Neuronal stem cell (in vitro differentiated cells): Measurements from ENCODE around the gene CNOT9.

Experiments used
- DNase-seq: peaks from one replicate; pipeline ENCODE4 v3.0.0-alpha.2; 2013; ENCODE audit warnings: low spot score
- H2AFZ ChIP-seq: one replicate; pipeline ENCODE4 v1.6.1; 2013; ENCODE audit warnings: mild to moderate bottlenecking, low read length, inconsistent platforms
- H2AK5ac ChIP-seq: 2 replicates; pipeline ENCODE4 v1.6.1; 2013; ENCODE audit warnings: low read depth, mild to moderate bottlenecking, inconsistent platforms, low read length, moderate library complexity, mixed read lengths
- H2BK120ac ChIP-seq: 2 replicates; pipeline ENCODE4 v1.6.1; 2013; ENCODE audit warnings: low read depth, mild to moderate bottlenecking, inconsistent platforms, low read length, moderate library complexity, mixed read lengths
- H2BK12ac ChIP-seq: one replicate; pipeline ENCODE4 v1.6.1; 2013; ENCODE audit warnings: low read length, inconsistent platforms
- H2BK15ac ChIP-seq: 2 replicates; pipeline ENCODE4 v1.6.1; 2013; ENCODE audit warnings: mild to moderate bottlenecking, low read length, inconsistent platforms, mixed read lengths
- H2BK5ac ChIP-seq: one replicate; pipeline ENCODE4 v1.6.1; 2013; ENCODE audit warnings: inconsistent platforms, mild to moderate bottlenecking, low read length, moderate library complexity
- H3K14ac ChIP-seq: one replicate; pipeline ENCODE4 v1.6.1; 2013; ENCODE audit warnings: low read length, inconsistent platforms
- H3K18ac ChIP-seq: 2 replicates; pipeline ENCODE4 v1.6.1; 2013; ENCODE audit warnings: low read length, inconsistent platforms
- H3K23ac ChIP-seq: 2 replicates; pipeline ENCODE4 v1.6.1; 2013; ENCODE audit warnings: low read depth, mild to moderate bottlenecking, mixed read lengths, low read length, inconsistent platforms; ENCODE audit not compliant: poor library complexity
- H3K27ac ChIP-seq: replicated peaks from 3 replicates; pipeline ENCODE4 v1.5.1; 2013; ENCODE audit warnings: low read length, inconsistent platforms
- H3K27me3 ChIP-seq, 3 experiments: 2 replicates each; pipeline ENCODE4 v1.6.1; 2013; ENCODE audit warnings: low read length in 3 of 3, mild to moderate bottlenecking in 2 of 3, inconsistent platforms in 1 of 3, low read depth in 1 of 3, mixed read lengths in 1 of 3, moderate library complexity in 1 of 3; ENCODE audit not compliant: control insufficient read depth in 3 of 3, insufficient read depth in 3 of 3
- H3K36me3 ChIP-seq, 2 donors: replicated peaks in 1 of 2; 2 replicates each; pipeline ENCODE4 v1.6.1; 2013; ENCODE audit warnings: low read length in 2 of 2; ENCODE audit not compliant: control insufficient read depth in 2 of 2, insufficient read depth in 2 of 2
- H3K4ac ChIP-seq: 2 replicates; pipeline ENCODE4 v1.6.1; 2013; ENCODE audit warnings: inconsistent platforms, mild to moderate bottlenecking, low read length, moderate library complexity
- H3K4me1 ChIP-seq, 2 donors: 1 replicate in 1 of 2; 2 replicates in 1 of 2; pipeline ENCODE4 v1.6.1; 2013; ENCODE audit warnings: low read length in 2 of 2, low read depth in 1 of 2; ENCODE audit not compliant: control insufficient read depth in 2 of 2, insufficient read depth in 1 of 2
- H3K4me2 ChIP-seq: one replicate; pipeline ENCODE4 v1.6.1; 2013; ENCODE audit warnings: mild to moderate bottlenecking, low read length, inconsistent platforms; ENCODE audit not compliant: insufficient read depth, poor library complexity, severe bottlenecking
- H3K4me3 ChIP-seq, 2 donors: 2 replicates each; pipeline ENCODE4 v1.5.1; 2013; ENCODE audit warnings: low read length in 2 of 2, mild to moderate bottlenecking in 2 of 2, inconsistent platforms in 1 of 2, moderate library complexity in 1 of 2
- H3K79me1 ChIP-seq: one replicate; pipeline ENCODE4 v1.6.1; 2013; ENCODE audit warnings: low read depth, mild to moderate bottlenecking, inconsistent platforms, low read length, moderate library complexity
- H3K9ac ChIP-seq: one replicate; pipeline ENCODE4 v1.6.1; 2013; ENCODE audit warnings: mild to moderate bottlenecking, low read depth, low read length, inconsistent platforms; ENCODE audit not compliant: poor library complexity
- H3K9me3 ChIP-seq, 2 donors: replicated peaks in 1 of 2; 2 replicates each; pipeline versions ENCODE3 to v1.6.1; 2013; ENCODE audit warnings: low read length in 2 of 2, mild to moderate bottlenecking in 2 of 2, inconsistent platforms in 1 of 2, low read depth in 1 of 2, mixed read lengths in 1 of 2, moderate library complexity in 1 of 2; ENCODE audit not compliant: control insufficient read depth in 2 of 2, insufficient read depth in 1 of 2
- H4K8ac ChIP-seq: one replicate; pipeline ENCODE4 v1.6.1; 2013; ENCODE audit warnings: low read depth, mild to moderate bottlenecking, inconsistent platforms, low read length, moderate library complexity
- H4K91ac ChIP-seq: one replicate; pipeline ENCODE4 v1.6.1; 2013; ENCODE audit warnings: low read length, low read depth, mild to moderate bottlenecking, inconsistent platforms; ENCODE audit not compliant: poor library complexity
- WGBS, 2 donors: extraction: QIAGEN DNeasy Blood & Tissue Kit; methylation state at CpG; one replicate each; pipeline ENCODE4 v1.1.7; 2013; ENCODE audit warnings: missing lambda C conversion rate in 2 of 2, mixed read lengths in 1 of 2; ENCODE audit not compliant: insufficient read length in 2 of 2, insufficient replicate concordance in 1 of 2; ENCODE audit errors: extremely low coverage in 2 of 2; 5-methylcytosine and 5-hydroxymethylcytosine counted together

The CNOT9 gene

GRCh38 chr2:218557941-218558340 lies 10.7 kb upstream of the CNOT9 start:
- no peak for DNase-seq
- no peak overlapping the region for H2AFZ ChIP-seq
- no peak overlapping the region for H3K4me2 ChIP-seq
- H2BK15ac ChIP-seq = no peak overlapping the region
- no peak overlapping the region for H2AK5ac ChIP-seq
- no peaks in the 10 kb centered on the region for H3K4me1 ChIP-seq
- H3K27me3 ChIP-seq = no peaks in the 10 kb centered on the region
- no peak overlapping the region for H3K4me3 ChIP-seq
- H3K27ac ChIP-seq = no peak overlapping the region
- H3K36me3 ChIP-seq = peaks cover 15 to 97% of the 10 kb centered on the region in 2 donors
- no peak overlapping the region for H3K9ac ChIP-seq
- H2BK5ac ChIP-seq = no peak overlapping the region
- no peak overlapping the region for H2BK120ac ChIP-seq
- H3K4ac ChIP-seq = no peak overlapping the region
- no peak overlapping the region for H3K23ac ChIP-seq
- H4K91ac ChIP-seq = no peak overlapping the region
- H3K14ac ChIP-seq = no peak overlapping the region
- H2BK12ac ChIP-seq = no peak overlapping the region
- no peak overlapping the region for H3K18ac ChIP-seq
- no peak overlapping the region for H4K8ac ChIP-seq
- no CpG with 5 or more reads among the region's 2 CpGs for WGBS, 2 donors
- no peaks in the 10 kb centered on the region for H3K79me1 ChIP-seq
- peaks cover 0 to 5% of the 10 kb centered on the region in 2 donors for H3K9me3 ChIP-seq

DNA sequence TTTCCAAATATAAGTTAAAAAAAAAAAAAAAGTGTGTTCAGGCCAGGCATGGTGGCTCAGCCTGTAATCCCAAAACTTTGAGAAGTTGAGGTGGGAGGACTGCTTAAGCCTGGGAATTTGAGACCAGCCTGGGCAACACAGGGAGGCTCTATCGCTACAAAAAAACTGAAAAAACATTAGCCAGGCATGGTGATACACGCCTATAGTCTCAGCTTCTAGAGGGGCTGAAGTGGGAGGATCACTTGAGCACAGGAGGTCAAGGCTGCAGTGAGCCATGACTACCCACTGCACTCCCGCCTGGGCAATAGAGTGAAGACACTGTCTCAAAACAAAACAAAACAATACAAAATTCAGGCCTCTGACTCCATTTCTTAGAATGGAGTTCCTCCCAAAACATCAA lies 9.7 kb upstream of the CNOT9 start:
- Histone ChIP-seq H3K27me3 (no peaks in the 10 kb centered on the region), H3K23ac (no peak overlapping the region), H2AFZ (no peak overlapping the region), H3K9ac (no peak overlapping the region), H3K18ac (no peak overlapping the region), H3K4me2 (no peak overlapping the region), H3K4me1 (no peaks in the 10 kb centered on the region), H3K36me3 (peaks cover 11 to 97% of the 10 kb centered on the region in 2 donors), H2BK12ac (no peak overlapping the region), H2AK5ac (no peak overlapping the region), H3K27ac (no peak overlapping the region), H3K14ac (no peak overlapping the region), H4K91ac (no peak overlapping the region), H4K8ac (no peak overlapping the region), H3K4ac (no peak overlapping the region), H2BK5ac (no peak overlapping the region), H3K9me3 (no peaks in the 10 kb centered on the region), H3K4me3 (no peak overlapping the region), H3K79me1 (no peaks in the 10 kb centered on the region), H2BK15ac (no peak overlapping the region), H2BK120ac (no peak overlapping the region)
- DNase-seq = no peak
- no CpG with 5 or more reads among the region's 3 CpGs for WGBS, 2 donors

DNA sequence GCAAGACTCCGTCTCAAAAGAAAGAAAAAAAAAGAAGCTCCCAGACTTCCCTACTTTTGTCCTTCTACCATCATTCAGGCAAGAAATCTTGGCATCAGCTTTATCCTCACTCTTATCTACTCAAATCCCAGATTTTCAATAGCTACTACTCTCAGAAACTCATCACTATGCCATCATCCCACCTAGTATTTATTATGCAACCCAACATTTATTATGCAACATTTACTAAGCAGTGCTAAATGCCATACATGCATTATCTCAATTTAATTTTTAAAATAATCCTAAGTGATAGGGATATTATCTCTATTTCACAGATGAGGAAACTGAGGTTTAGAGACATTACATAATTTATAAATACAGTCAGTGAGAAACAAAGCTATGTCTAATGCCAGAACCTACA lies 4.6 kb upstream of the CNOT9 start:
- Histone ChIP-seq H3K14ac (no peak overlapping the region), H3K4me2 (no peak overlapping the region), H3K79me1 (peaks cover 2% of the 10 kb centered on the region), H3K27ac (no peak overlapping the region), H2AK5ac (no peak overlapping the region), H3K4me3 (no peak overlapping the region), H3K4me1 (peaks cover 3 to 5% of the 10 kb centered on the region in 2 donors), H3K23ac (no peak overlapping the region), H2BK15ac (no peak overlapping the region), H3K9ac (no peak overlapping the region), H2BK5ac (no peak overlapping the region), H3K9me3 (no peaks in the 10 kb centered on the region), H3K18ac (no peak overlapping the region), H3K4ac (no peak overlapping the region), H3K27me3 (no peaks in the 10 kb centered on the region), H4K91ac (no peak overlapping the region), H2AFZ (no peak overlapping the region), H4K8ac (no peak overlapping the region), H2BK120ac (no peak overlapping the region), H3K36me3 (peaks cover 4 to 77% of the 10 kb centered on the region in 2 donors), H2BK12ac (no peak overlapping the region)
- WGBS, 2 donors = no CpG with 5 or more reads among the region's 1 CpG
- no peak for DNase-seq

DNA sequence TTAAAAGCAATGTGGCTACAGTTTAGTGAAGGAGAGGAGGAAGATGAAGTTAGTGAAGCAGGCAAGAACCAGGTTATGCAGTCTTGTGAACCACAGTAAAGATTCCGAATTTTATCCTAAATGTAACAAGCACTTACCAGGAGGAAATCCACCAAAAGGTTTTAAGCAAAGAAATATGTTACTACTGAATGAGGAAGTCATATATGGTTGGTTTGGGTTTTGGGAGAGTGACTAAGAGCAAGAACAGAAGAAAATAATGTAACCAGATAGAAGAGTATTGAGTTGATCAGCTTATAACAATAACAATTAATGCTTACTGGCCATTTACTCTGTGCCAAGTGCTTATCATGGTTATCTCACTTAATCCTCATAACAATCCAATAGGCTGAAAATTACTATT lies 2.3 kb upstream of the CNOT9 start:
- Histone ChIP-seq H4K8ac (no peak overlapping the region), H2AFZ (no peak overlapping the region), H3K4me1 (peaks cover 4 to 16% of the 10 kb centered on the region in 2 donors), H3K14ac (no peak overlapping the region), H3K18ac (no peak overlapping the region), H3K79me1 (peaks cover 2% of the 10 kb centered on the region), H3K27me3 (no peaks in the 10 kb centered on the region), H3K36me3 (peaks cover 0 to 64% of the 10 kb centered on the region in 2 donors), H3K4ac (no peak overlapping the region), H3K4me2 (no peak overlapping the region), H3K23ac (no peak overlapping the region), H2BK12ac (no peak overlapping the region), H4K91ac (no peak overlapping the region), H3K27ac (no peak overlapping the region), H2BK15ac (no peak overlapping the region), H3K9me3 (no peaks in the 10 kb centered on the region), H2BK120ac (no peak overlapping the region), H2BK5ac (no peak overlapping the region), H3K4me3 (no peak overlapping the region), H2AK5ac (no peak overlapping the region), H3K9ac (no peak overlapping the region)
- DNase-seq = no peak
- no CpG with 5 or more reads among the region's 1 CpG for WGBS, 2 donors
